ENCODE measurements around the gene DDHD1.

DNA sequence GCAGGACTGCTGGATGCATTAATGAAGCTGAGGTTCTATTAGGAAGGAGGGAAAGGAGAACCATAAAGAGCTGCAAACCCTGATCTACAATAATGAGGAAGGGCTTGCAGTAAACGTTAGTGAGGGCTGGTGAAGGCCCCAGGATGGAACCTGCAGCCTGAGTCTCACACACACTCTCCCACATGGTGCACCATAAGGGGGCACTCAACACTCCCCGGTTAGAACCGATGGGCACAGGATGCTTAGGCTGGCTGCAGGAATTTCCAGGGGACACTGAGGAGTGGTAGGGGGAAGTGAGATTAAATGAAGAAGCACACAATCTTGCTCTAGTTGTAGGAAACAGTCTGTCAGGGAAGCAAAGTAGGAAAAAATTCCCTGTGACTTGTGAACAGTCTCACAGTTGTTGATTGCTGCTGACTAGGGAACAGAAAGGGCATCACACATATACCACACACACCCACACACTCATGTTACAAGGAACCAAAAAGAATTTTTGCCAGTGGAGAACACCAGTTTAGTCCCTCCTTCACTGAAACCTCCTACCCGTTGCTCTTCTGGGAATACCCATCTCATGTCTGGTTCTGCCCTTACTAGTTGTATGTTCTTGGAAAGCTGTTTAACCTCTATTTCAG, 146.1 kb downstream of the DDHD1 start:
- TF ChIP-seq, protein P1, sequence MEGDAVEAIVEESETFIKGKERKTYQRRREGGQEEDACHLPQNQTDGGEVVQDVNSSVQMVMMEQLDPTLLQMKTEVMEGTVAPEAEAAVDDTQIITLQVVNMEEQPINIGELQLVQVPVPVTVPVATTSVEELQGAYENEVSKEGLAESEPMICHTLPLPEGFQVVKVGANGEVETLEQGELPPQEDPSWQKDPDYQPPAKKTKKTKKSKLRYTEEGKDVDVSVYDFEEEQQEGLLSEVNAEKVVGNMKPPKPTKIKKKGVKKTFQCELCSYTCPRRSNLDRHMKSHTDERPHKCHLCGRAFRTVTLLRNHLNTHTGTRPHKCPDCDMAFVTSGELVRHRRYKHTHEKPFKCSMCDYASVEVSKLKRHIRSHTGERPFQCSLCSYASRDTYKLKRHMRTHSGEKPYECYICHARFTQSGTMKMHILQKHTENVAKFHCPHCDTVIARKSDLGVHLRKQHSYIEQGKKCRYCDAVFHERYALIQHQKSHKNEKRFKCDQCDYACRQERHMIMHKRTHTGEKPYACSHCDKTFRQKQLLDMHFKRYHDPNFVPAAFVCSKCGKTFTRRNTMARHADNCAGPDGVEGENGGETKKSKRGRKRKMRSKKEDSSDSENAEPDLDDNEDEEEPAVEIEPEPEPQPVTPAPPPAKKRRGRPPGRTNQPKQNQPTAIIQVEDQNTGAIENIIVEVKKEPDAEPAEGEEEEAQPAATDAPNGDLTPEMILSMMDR (optimal IDR thresholded peaks at IDR 0.05 in 1 of 3, IDR thresholded peaks at IDR 0.05 in 1 of 3, conservative IDR thresholded peaks at IDR 0.05 in 1 of 3; ENCODE audit: extremely low read depth in 1 of 3, insufficient read depth in 2 of 3, low read length in 3 of 3) = no peak
- TF ChIP-seq EZH2 (IDR thresholded peaks at IDR 0.05; ENCODE audit: low read length) = no peak
